Transverse colon (tissue), 4 donors: Measurements from ENCODE around the gene ARMC6. TPM values are rescaled to one million over a fixed set of nuclear protein-coding genes. Genes with fewer than 3 reads are reported as not detected.

Experiments
- DNase-seq: peaks from one replicate; pipeline ENCODE4 v3.0.0-alpha.2; 2019
- H3K27ac ChIP-seq, 4 donors: fragments of 200-600 bp; sonication (generic); 2 replicates each; pipeline ENCODE4 v1.5.1; 2016 to 2018; ENCODE audit warnings: inconsistent platforms in 4 of 4
- H3K27me3 ChIP-seq: fragments of 200-600 bp; sonication (generic); 2 replicates; pipeline ENCODE4 v1.5.1; 2017; ENCODE audit warnings: inconsistent platforms
- H3K36me3 ChIP-seq, 4 donors: fragments of 200-600 bp; sonication (generic); 2 replicates each; pipeline ENCODE4 v1.5.1; 2017 to 2019; ENCODE audit warnings: inconsistent platforms in 4 of 4
- H3K4me1 ChIP-seq, 4 donors: fragments of 200-600 bp; sonication (generic); 2 replicates each; pipeline ENCODE4 v1.5.1; 2017 to 2020; ENCODE audit warnings: inconsistent platforms in 4 of 4
- H3K4me3 ChIP-seq, 4 donors: fragments of 200-600 bp; sonication (generic); 1 replicate in 1 of 4; 2 replicates in 3 of 4; pipeline versions ENCODE4 v1.5.1 to v1.6.1; 2017 to 2019; ENCODE audit warnings: inconsistent platforms in 4 of 4
- H3K9me3 ChIP-seq, 2 donors: fragments of 200-600 bp; sonication (generic); 2 replicates each; pipeline ENCODE4 v1.5.1; 2017 to 2019; ENCODE audit warnings: inconsistent platforms in 2 of 2
- CTCF ChIP-seq, 5 experiments: fragments of 200-600 bp in 3 of 5; fragments of 450-650 bp in 2 of 5; sonication (generic) in 3 of 5; IDR thresholded peaks; 1 replicate in 2 of 5; 2 replicates in 3 of 5; pipeline ENCODE4 v1.5.1; 2016 to 2017; ENCODE audit warnings: antibody characterized with exemption in 5 of 5, inconsistent platforms in 3 of 5, mild to moderate bottlenecking in 2 of 5, moderate library complexity in 1 of 5
- EP300 ChIP-seq: sonication (generic); formaldehyde crosslinking; IDR thresholded peaks from one replicate; pipeline ENCODE4 v1.6.1; 2017; ENCODE audit warnings: antibody characterized with exemption, low read depth
- POLR2A ChIP-seq: fragments of 450-650 bp; IDR thresholded peaks from one replicate; pipeline ENCODE4 v1.6.1; 2016; ENCODE audit warnings: antibody characterized with exemption, mild to moderate bottlenecking, moderate library complexity
- POLR2AphosphoS5 ChIP-seq, 3 donors: sonication (generic); formaldehyde crosslinking; IDR thresholded peaks; one replicate each; pipeline ENCODE4 v1.6.1; 2016; ENCODE audit warnings: antibody characterized with exemption in 3 of 3
- WGBS, 2 donors: methylation state at CpG; one replicate each; pipeline ENCODE4 v1.1.5; 2018; ENCODE audit warnings: low coverage in 1 of 2; 5-methylcytosine and 5-hydroxymethylcytosine counted together
- in situ Hi-C, 4 donors: fragments of 200-750 bp; cut with MboI; loops; one replicate each; pipeline versions ENCODE4 v1.15.0 to v1.15.1; 2017; ENCODE audit warnings: low sequenced_read_pairs in 3 of 4, low pct_ligation_motif_present in 1 of 4, low pct_unique_long_range_greater_than_20kb in 1 of 4
- intact Hi-C: fragments of 100-400 bp; cut with DNase I; formaldehyde crosslinking; loops from one replicate; pipeline ENCODE4 v1.15.1; 2023; ENCODE audit warnings: low total_unique reads
- total RNA-seq, 4 donors: library from RNA; depleted of rRNA; stranded (reverse); fragments of >200 nt; gene quantifications; one replicate each; pipeline ENCODE4 v1.1.0, GENCODE V29; 2016

ARMC6 gene
- total RNA-seq, 4 donors from 2014 or later = 15.2 to 220 (median 22.9) TPM

DNA sequence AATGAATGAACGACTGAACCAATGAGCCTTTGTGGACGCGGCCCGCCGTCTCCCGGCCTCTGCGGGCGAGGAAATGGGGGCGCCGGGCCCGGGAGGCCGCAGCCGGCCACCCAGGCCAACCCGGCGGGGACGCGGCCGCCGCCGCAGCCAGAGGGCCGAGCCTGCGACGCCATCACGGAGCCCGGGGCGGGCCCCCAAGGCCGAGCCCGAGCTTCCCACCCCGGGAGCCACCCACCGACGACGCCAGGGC lies 302 bp upstream of the ARMC6 start:
- H3K9me3 ChIP-seq = no peaks in the 10 kb centered on the region
- TF ChIP-seq POLR2A (no peak), CTCF (IDR thresholded peaks at IDR 0.05) (no peak), POLR2AphosphoS5 (IDR thresholded peaks at IDR 0.05) (no peak), EP300 (no peak)
- no peaks in the 10 kb centered on the region for H3K27me3 ChIP-seq
- intact Hi-C loops = no loop called here
- H3K27ac ChIP-seq = peak overlapping the region; percentile 95 to 98 (median 96)
- peaks cover 5 to 30% (median 19%) of the 10 kb centered on the region in 4 donors for H3K4me1 ChIP-seq
- in situ Hi-C loops = no loop called here
- 1% methylated on average over 21 of the region's 32 CpGs; no CpG with 5 or more reads in 1 of the 2 donors for WGBS, 2 donors
- peaks cover 0 to 14% (median 6%) of the 10 kb centered on the region in 4 donors for H3K36me3 ChIP-seq
- DNase-seq = no peak
- H3K4me3 ChIP-seq = peak overlapping the region; percentile 77 to 94 (median 88)

DNA sequence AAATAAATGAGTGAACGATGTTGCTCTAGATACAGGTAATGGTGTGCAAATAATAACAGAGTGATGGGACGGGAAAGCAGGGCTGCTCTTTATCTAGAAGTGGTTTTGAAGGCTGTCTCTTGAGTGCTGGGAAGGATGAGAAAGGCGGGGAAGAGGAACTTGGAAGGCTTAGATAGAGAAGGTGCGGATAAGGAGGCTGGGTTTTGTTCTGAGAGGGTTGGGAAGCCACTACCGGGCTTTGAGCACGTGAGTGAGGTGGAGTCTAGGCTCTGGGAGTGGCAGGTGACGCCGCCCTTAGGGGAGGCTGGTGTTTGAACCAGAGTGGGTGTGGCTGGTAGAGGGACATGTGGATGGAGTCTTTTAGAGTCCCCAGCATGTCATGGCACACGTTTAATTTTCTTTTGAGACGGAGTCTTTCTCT lies 811 bp downstream of the ARMC6 start:
- Histone ChIP-seq H3K4me3 (peak overlapping the region; percentile 65 to 94 (median 82)), H3K27ac (peak overlapping the region; percentile 95 to 98 (median 96)), H3K36me3 (peaks cover 0 to 4% (median 2%) of the 10 kb centered on the region in 4 donors), H3K27me3 (no peaks in the 10 kb centered on the region), H3K9me3 (no peaks in the 10 kb centered on the region), H3K4me1 (peaks cover 5 to 30% (median 19%) of the 10 kb centered on the region in 4 donors)
- in situ Hi-C loops (no loop called here), intact Hi-C loops (no loop called here)
- peak; percentile 78 for DNase-seq
- WGBS, 2 donors = 7 to 13% methylated on average over 4 to 10 of the region's 10 CpGs
- TF ChIP-seq EP300 (no peak), CTCF (IDR thresholded peaks at IDR 0.05) (no peak), POLR2AphosphoS5 (IDR thresholded peaks at IDR 0.05) (no peak), POLR2A (no peak)

GRCh38 chr19:19039901-19040300 lies 6.5 kb downstream of the ARMC6 start:
- peaks cover 0 to 12% (median 5%) of the 10 kb centered on the region in 4 donors for H3K4me1 ChIP-seq
- TF ChIP-seq POLR2AphosphoS5 (IDR thresholded peaks at IDR 0.05) (no peak), EP300 (no peak), POLR2A (no peak), CTCF (IDR thresholded peaks at IDR 0.05) (no peak)
- no peaks in the 10 kb centered on the region for H3K36me3 ChIP-seq
- H3K9me3 ChIP-seq = no peaks in the 10 kb centered on the region
- intact Hi-C loops (no loop called here), in situ Hi-C loops (no loop called here)
- 50 to 72% methylated on average over 4 of the region's 4 CpGs for WGBS, 2 donors
- H3K27ac ChIP-seq = peak overlapping the region in 1 of 4 donors; percentile 25
- DNase-seq = no peak
- no peaks in the 10 kb centered on the region for H3K27me3 ChIP-seq
- no peak overlapping the region for H3K4me3 ChIP-seq

GRCh38 chr19:19040417-19040816 lies 7.0 kb downstream of the ARMC6 start:
- peak; percentile 35 for DNase-seq
- no peaks in the 10 kb centered on the region for H3K36me3 ChIP-seq
- H3K4me1 ChIP-seq = peaks cover 0 to 10% (median 5%) of the 10 kb centered on the region in 4 donors
- WGBS, 2 donors = 47 to 59% methylated on average over 7 of the region's 7 CpGs
- no peaks in the 10 kb centered on the region for H3K9me3 ChIP-seq
- no peak overlapping the region for H3K4me3 ChIP-seq
- in situ Hi-C loops = no loop called here
- intact Hi-C loops = no loop called here
- TF ChIP-seq POLR2A (no peak), EP300 (no peak), POLR2AphosphoS5 (IDR thresholded peaks at IDR 0.05) (no peak), CTCF (IDR thresholded peaks at IDR 0.05) (no peak)
- no peaks in the 10 kb centered on the region for H3K27me3 ChIP-seq
- peak overlapping the region in 1 of 4 donors; percentile 25 for H3K27ac ChIP-seq
